H9 (cell line): ENCODE data around the gene CCDC12. TPM values are rescaled to one million over a fixed set of nuclear protein-coding genes. Genes with fewer than 3 reads are reported as not detected.

Experiments used
- DNase-seq: peaks from one replicate; pipeline ENCODE4 v3.0.0-alpha.2; 2017
- H2AFZ ChIP-seq: one replicate; pipeline ENCODE4 v1.6.1; 2013; ENCODE audit warnings: mild to moderate bottlenecking, low read length, control low read depth, moderate library complexity
- H2AK5ac ChIP-seq: 2 replicates; pipeline ENCODE4 v1.6.1; 2013; ENCODE audit warnings: low read length, control low read depth, mixed read lengths; ENCODE audit not compliant: insufficient read length
- H2BK120ac ChIP-seq: one replicate; pipeline ENCODE4 v1.6.1; 2013; ENCODE audit warnings: low read depth, mild to moderate bottlenecking, low read length, control low read depth, inconsistent platforms; ENCODE audit not compliant: poor library complexity, severe bottlenecking
- H2BK12ac ChIP-seq: 2 replicates; pipeline ENCODE4 v1.6.1; 2013; ENCODE audit warnings: low read length, control low read depth, mixed read lengths, low read depth; ENCODE audit not compliant: insufficient read length
- H2BK15ac ChIP-seq: 2 replicates; pipeline ENCODE4 v1.6.1; 2013; ENCODE audit warnings: low read depth, low read length, control low read depth
- H2BK20ac ChIP-seq: one replicate; pipeline ENCODE4 v1.6.1; 2013; ENCODE audit warnings: low read depth, mild to moderate bottlenecking, low read length, control low read depth, inconsistent platforms; ENCODE audit not compliant: poor library complexity, severe bottlenecking
- H2BK5ac ChIP-seq: 2 replicates; pipeline ENCODE4 v1.6.1; 2013; ENCODE audit warnings: low read length, control low read depth, mixed read lengths; ENCODE audit not compliant: insufficient read length
- H3K14ac ChIP-seq: 2 replicates; pipeline ENCODE4 v1.6.1; 2013; ENCODE audit warnings: low read length, control low read depth; ENCODE audit not compliant: insufficient read depth
- H3K18ac ChIP-seq: 2 replicates; pipeline ENCODE4 v1.6.1; 2013; ENCODE audit warnings: low read depth, mild to moderate bottlenecking, mixed read lengths, low read length, control low read depth; ENCODE audit not compliant: insufficient read length
- H3K23ac ChIP-seq: 2 replicates; pipeline ENCODE4 v1.6.1; 2013; ENCODE audit warnings: low read length, control low read depth, mixed read lengths, low read depth; ENCODE audit not compliant: insufficient read length
- H3K23me2 ChIP-seq: 2 replicates; pipeline ENCODE4 v1.6.1; 2013; ENCODE audit warnings: low read depth, mild to moderate bottlenecking, mixed read lengths, low read length, control low read depth; ENCODE audit not compliant: insufficient read length, poor library complexity, severe bottlenecking
- H3K27ac ChIP-seq: 2 replicates; pipeline ENCODE4 v1.5.1; 2013; ENCODE audit warnings: low read length, control low read depth, mixed read lengths, low read depth; ENCODE audit not compliant: insufficient read length
- H3K27me3 ChIP-seq: 2 replicates; pipeline ENCODE4 v1.6.1; 2013; ENCODE audit warnings: low read length, control low read depth, inconsistent platforms; ENCODE audit not compliant: insufficient read depth
- H3K4ac ChIP-seq: 2 replicates; pipeline ENCODE4 v1.6.1; 2013; ENCODE audit warnings: low read depth, mild to moderate bottlenecking, control low read depth, inconsistent platforms, low read length, moderate library complexity
- H3K4me1 ChIP-seq: 2 replicates; pipeline ENCODE4 v1.6.1; 2013; ENCODE audit warnings: low read length, control low read depth, inconsistent platforms; ENCODE audit not compliant: insufficient read depth
- H3K4me2 ChIP-seq: 2 replicates; pipeline ENCODE4 v1.6.1; 2013; ENCODE audit warnings: low read length, control low read depth, mixed read lengths; ENCODE audit not compliant: insufficient read length, insufficient read depth
- H3K56ac ChIP-seq: 2 replicates; pipeline ENCODE4 v1.6.1; 2013; ENCODE audit warnings: low read depth, mild to moderate bottlenecking, mixed read lengths, low read length, control low read depth; ENCODE audit not compliant: insufficient read length
- H3K79me1 ChIP-seq: 2 replicates; pipeline ENCODE4 v1.6.1; 2013; ENCODE audit warnings: low read depth, mild to moderate bottlenecking, moderate library complexity, low read length, control low read depth, inconsistent platforms; ENCODE audit not compliant: insufficient read depth, poor library complexity, severe bottlenecking
- H3K79me2 ChIP-seq: 2 replicates; pipeline ENCODE4 v1.6.1; 2013; ENCODE audit warnings: low read length, control low read depth, inconsistent platforms; ENCODE audit not compliant: insufficient read depth
- H3K9ac ChIP-seq: 2 replicates; pipeline ENCODE4 v1.6.1; 2013; ENCODE audit warnings: low read length, control low read depth, mixed read lengths; ENCODE audit not compliant: insufficient read length; ENCODE audit errors: extremely low read depth
- H3K9me3 ChIP-seq: one replicate; pipeline ENCODE4 v1.6.1; 2013; ENCODE audit warnings: low read depth, low read length, inconsistent platforms; ENCODE audit not compliant: control insufficient read depth
- H3T11ph ChIP-seq: one replicate; pipeline ENCODE4 v1.6.1; 2013; ENCODE audit warnings: mild to moderate bottlenecking, low read length, control low read depth, inconsistent platforms
- H4K20me1 ChIP-seq: one replicate; pipeline ENCODE4 v1.6.1; 2013; ENCODE audit not compliant: control insufficient read depth, insufficient read length, insufficient read depth
- H4K5ac ChIP-seq: 2 replicates; pipeline ENCODE4 v1.6.1; 2013; ENCODE audit warnings: low read depth, mild to moderate bottlenecking, mixed read lengths, low read length, control low read depth; ENCODE audit not compliant: insufficient read length
- H4K8ac ChIP-seq: replicated peaks from 2 replicates; pipeline ENCODE4 v1.6.1; 2013; ENCODE audit warnings: low read length, control low read depth, mixed read lengths, low read depth; ENCODE audit not compliant: insufficient read length
- H4K91ac ChIP-seq: 2 replicates; pipeline ENCODE4 v1.6.1; 2013; ENCODE audit warnings: low read depth, mild to moderate bottlenecking, moderate library complexity, mixed read lengths, low read length, control low read depth; ENCODE audit not compliant: insufficient read length
- H3K27ac Mint-ChIP-seq, 3 experiments: 2 replicates in 2 of 3; 3 replicates in 1 of 3; pipeline ENCODE4 v1.8.0; 2020 to 2021; ENCODE audit warnings: mixed read lengths in 3 of 3, mild to moderate bottlenecking in 1 of 3, moderate library complexity in 1 of 3
- H3K27me3 Mint-ChIP-seq: 2 replicates; pipeline ENCODE4 v1.8.0; 2021; ENCODE audit warnings: low read depth, mild to moderate bottlenecking, moderate library complexity, mixed read lengths
- H3K36me3 Mint-ChIP-seq, 3 experiments: 2 replicates in 2 of 3; 3 replicates in 1 of 3; pipeline ENCODE4 v1.8.0; 2020 to 2021; ENCODE audit warnings: low read depth in 3 of 3, mixed read lengths in 3 of 3; ENCODE audit not compliant: insufficient read depth in 1 of 3
- H3K4me1 Mint-ChIP-seq, 2 experiments: 2 replicates each; pipeline ENCODE4 v1.8.0; 2020; ENCODE audit warnings: mixed read lengths in 2 of 2
- H3K4me3 Mint-ChIP-seq, 2 experiments: 2 replicates in 1 of 2; 3 replicates in 1 of 2; pipeline ENCODE4 v1.8.0; 2020 to 2021; ENCODE audit warnings: mild to moderate bottlenecking in 2 of 2, mixed read lengths in 2 of 2, moderate library complexity in 1 of 2
- H3K9me3 Mint-ChIP-seq, 2 experiments: 2 replicates in 1 of 2; 3 replicates in 1 of 2; pipeline ENCODE4 v1.8.0; 2020; ENCODE audit warnings: mild to moderate bottlenecking in 2 of 2, mixed read lengths in 2 of 2, moderate library complexity in 1 of 2
- WGBS: extraction: QIAGEN DNeasy Blood & Tissue Kit; methylation state at CpG from one replicate; pipeline ENCODE4 v1.1.7; 2013; ENCODE audit warnings: missing lambda C conversion rate, low lambda C conversion rate, mixed read lengths; ENCODE audit not compliant: insufficient read length; ENCODE audit errors: extremely low coverage; 5-methylcytosine and 5-hydroxymethylcytosine counted together
- total RNA-seq: library from RNA; stranded (reverse); gene quantifications from 2 replicates; pipeline ENCODE4 v1.2.1, GENCODE V29; 2021
- TF ChIP-seq, protein P1 (sequence below): fragments of 200-600 bp; sonication (generic); conservative IDR thresholded peaks from 3 replicates; pipeline ENCODE4 v1.8.0; 2021; ENCODE audit warnings: antibody characterized with exemption, mild to moderate bottlenecking

Gene CCDC12
- total RNA-seq, 1 experiment from 2014 or later, result 54.0 TPM

DNA sequence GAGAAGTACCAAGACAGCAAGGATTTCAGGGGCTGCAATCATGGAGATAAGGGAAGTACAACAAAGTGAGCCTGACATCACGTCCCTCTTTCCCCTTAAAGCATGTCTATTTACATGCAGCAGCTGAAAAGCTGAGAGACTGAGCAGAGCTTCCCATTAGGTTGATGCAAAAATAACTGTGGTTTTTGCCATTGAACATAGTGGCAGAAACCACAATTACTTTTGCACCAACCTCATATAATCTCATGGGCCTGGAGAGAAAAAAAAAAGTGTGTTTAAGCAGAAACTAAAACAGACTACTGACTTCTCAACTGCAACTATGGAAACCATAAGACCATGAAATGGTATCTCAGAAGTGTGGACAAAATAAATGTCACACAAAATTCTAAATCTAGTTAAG, 48.3 kb downstream of the CCDC12 start:
- no peak overlapping the region for H2AK5ac ChIP-seq
- H3K4me1 ChIP-seq, result 0 out of 2 replicates have a peak, but pooled peaks cover 2% of the 10 kb centered on the region
- H3K56ac ChIP-seq, result no peak overlapping the region
- no peak overlapping the region for H3K27ac ChIP-seq
- no peaks in the 10 kb centered on the region for H4K20me1 ChIP-seq
- Mint-ChIP-seq H3K4me1 (peaks cover 19 to 20% of the 10 kb centered on the region in 2 experiments), H3K4me3 (no peak overlapping the region), H3K27me3 (no peaks in the 10 kb centered on the region; the same call in 1 of the 2 replicates), H3K36me3 (peaks cover 4 to 42% (median 35%) of the 10 kb centered on the region in 3 experiments; a peak in 6 of 7 replicates), H3K27ac (0 out of 7 replicates have a peak overlapping the region, but pooled peaks of 1 of the 3 experiments have one; percentile 47), H3K9me3 (no peaks in the 10 kb centered on the region)
- H3K27me3 ChIP-seq, result no peaks in the 10 kb centered on the region
- H4K91ac ChIP-seq, result no peak overlapping the region
- H3K79me2 ChIP-seq, result peaks cover 2% of the 10 kb centered on the region; the same call in 1 of the 2 replicates
- no peaks in the 10 kb centered on the region for H3K79me1 ChIP-seq
- no peak overlapping the region for H3K9ac ChIP-seq
- no peak overlapping the region for H4K5ac ChIP-seq
- no peak overlapping the region for H2BK120ac ChIP-seq
- no peak overlapping the region for H2BK12ac ChIP-seq
- H2BK15ac ChIP-seq, result no peak overlapping the region
- H3K14ac ChIP-seq, result no peak overlapping the region
- H3K4ac ChIP-seq, result no peak overlapping the region
- no peak overlapping the region for H3K4me2 ChIP-seq
- H2AFZ ChIP-seq, result no peak overlapping the region
- no peaks in the 10 kb centered on the region for H3K9me3 ChIP-seq
- no peak overlapping the region for H3K18ac ChIP-seq
- TF ChIP-seq, protein P1, sequence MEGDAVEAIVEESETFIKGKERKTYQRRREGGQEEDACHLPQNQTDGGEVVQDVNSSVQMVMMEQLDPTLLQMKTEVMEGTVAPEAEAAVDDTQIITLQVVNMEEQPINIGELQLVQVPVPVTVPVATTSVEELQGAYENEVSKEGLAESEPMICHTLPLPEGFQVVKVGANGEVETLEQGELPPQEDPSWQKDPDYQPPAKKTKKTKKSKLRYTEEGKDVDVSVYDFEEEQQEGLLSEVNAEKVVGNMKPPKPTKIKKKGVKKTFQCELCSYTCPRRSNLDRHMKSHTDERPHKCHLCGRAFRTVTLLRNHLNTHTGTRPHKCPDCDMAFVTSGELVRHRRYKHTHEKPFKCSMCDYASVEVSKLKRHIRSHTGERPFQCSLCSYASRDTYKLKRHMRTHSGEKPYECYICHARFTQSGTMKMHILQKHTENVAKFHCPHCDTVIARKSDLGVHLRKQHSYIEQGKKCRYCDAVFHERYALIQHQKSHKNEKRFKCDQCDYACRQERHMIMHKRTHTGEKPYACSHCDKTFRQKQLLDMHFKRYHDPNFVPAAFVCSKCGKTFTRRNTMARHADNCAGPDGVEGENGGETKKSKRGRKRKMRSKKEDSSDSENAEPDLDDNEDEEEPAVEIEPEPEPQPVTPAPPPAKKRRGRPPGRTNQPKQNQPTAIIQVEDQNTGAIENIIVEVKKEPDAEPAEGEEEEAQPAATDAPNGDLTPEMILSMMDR, result no peak
- no peak overlapping the region for H4K8ac ChIP-seq
- H3T11ph ChIP-seq, result no peak overlapping the region
- H3K23ac ChIP-seq, result no peak overlapping the region
- no peaks in the 10 kb centered on the region for H3K23me2 ChIP-seq
- DNase-seq, result no peak
- no CpG with 5 or more reads among the region's 1 CpG for WGBS
- H2BK20ac ChIP-seq, result no peak overlapping the region
- H2BK5ac ChIP-seq, result no peak overlapping the region
